HG02981 (cell line): ENCODE data around the gene CAGE1.
"Not testable (repeated sequence)": the region's sequence is repeated elsewhere in the genome, so short reads cannot be mapped to it uniquely, and the experiment has no call there.

Experiments
- ATAC-seq: cut with Tn5 transposase; IDR thresholded peaks from one replicate; pipeline ENCODE4 v1.9.1; 2021; ENCODE audit warnings: mild to moderate bottlenecking, moderate library complexity; ENCODE audit not compliant: unreplicated experiment

CAGE1 gene

GRCh38 chr6:7341271-7341670 lies 48.3 kb downstream of the CAGE1 start:
- no peak for ATAC-seq

- ATAC-seq = peak; percentile 47
These were observed 50.4 kb downstream of the CAGE1 start for GRCh38 chr6:7339007-7339732.

GRCh38 chr6:7338031-7338430 lies 51.5 kb downstream of the CAGE1 start:
- ATAC-seq = no peak

- ATAC-seq = no peak
These were observed 54.0 kb downstream of the CAGE1 start for GRCh38 chr6:7335519-7335918.

GRCh38 chr6:7334685-7335084 lies 54.9 kb downstream of the CAGE1 start:
- ATAC-seq = no peak

- no peak for ATAC-seq
These were observed 57.3 kb downstream of the CAGE1 start for GRCh38 chr6:7332090-7332745.

- no peak for ATAC-seq
These were observed 58.1 kb downstream of the CAGE1 start for GRCh38 chr6:7331452-7331851.

- no peak for ATAC-seq
These were observed 61.3 kb downstream of the CAGE1 start for GRCh38 chr6:7328243-7328642.

- no peak for ATAC-seq
These were observed 63.8 kb downstream of the CAGE1 start for GRCh38 chr6:7325750-7326149.

- ATAC-seq = no peak
These were observed 65.0 kb downstream of the CAGE1 start for GRCh38 chr6:7324520-7324919.

- no peak for ATAC-seq
These were observed 66.5 kb downstream of the CAGE1 start for GRCh38 chr6:7323074-7323473.

- not testable (repeated sequence) for ATAC-seq
These were observed 67.7 kb downstream of the CAGE1 start for GRCh38 chr6:7321866-7322265.

GRCh38 chr6:7319406-7319805 lies 70.1 kb downstream of the CAGE1 start:
- not testable (repeated sequence) for ATAC-seq

GRCh38 chr6:7317538-7317937 lies 72.0 kb downstream of the CAGE1 start:
- ATAC-seq = no peak

GRCh38 chr6:7316658-7317533 lies 72.6 kb downstream of the CAGE1 start:
- no peak for ATAC-seq

- ATAC-seq = no peak
These were observed 73.6 kb downstream of the CAGE1 start for GRCh38 chr6:7315948-7316365.

GRCh38 chr6:7315087-7315947 lies 74.2 kb downstream of the CAGE1 start:
- not testable (repeated sequence) for ATAC-seq

GRCh38 chr6:7314414-7314813 lies 75.1 kb downstream of the CAGE1 start:
- ATAC-seq = no peak

GRCh38 chr6:7313505-7314165 lies 75.9 kb downstream of the CAGE1 start:
- ATAC-seq = no peak
